ENCODE results near the gene CDCP2. TPM values are rescaled to one million over a fixed set of nuclear protein-coding genes. Genes with fewer than 3 reads are reported as not detected.

Gene CDCP2
- total and polyA plus RNA-seq, 10 donors = 0.23 to 1.6 (median 0.85) TPM; not detected in 3

- Histone ChIP-seq H3K4me1 (no peaks in the 10 kb centered on the region), H3K27ac (no peak overlapping the region), H3K4me3 (no peak overlapping the region), H3K9me3 (no peaks in the 10 kb centered on the region), H3K36me3 (peaks cover 0 to 43% (median 8%) of the 10 kb centered on the region in 6 donors), H3K27me3 (replicated peaks in 1 of 7) (no peaks in the 10 kb centered on the region)
- DNase-seq = no peak
- TF ChIP-seq CTCF (IDR thresholded peaks at IDR 0.05 in 8 of 11, conservative IDR thresholded peaks at IDR 0.05 in 3 of 11) = no peak
- no peak for TF ChIP-seq POLR2A (IDR thresholded peaks at IDR 0.05)
- TF ChIP-seq POLR2AphosphoS5 (IDR thresholded peaks at IDR 0.05) = no peak
- intact Hi-C loops (cut with DNase I; ENCODE audit: low total_unique reads) = no loop called here
- 91 to 100% (median 98%) methylated on average over 2 of the region's 2 CpGs for WGBS, 5 donors
Measured at GRCh38 chr1:54084794-54085193, 68.0 kb downstream of the CDCP2 start.

Small RNAs within 50 kb of the gene (small RNA-seq; reads per million reads assigned to genes)
- gene AL353898.1 (0 reads per million in 4 donors), gene AL353898.2 (0 reads per million in 4 donors)

Other genes starting within 250 kb of the CDCP2 start
- 10 to 100 TPM; 23.7 to 38.1 (median 27.6) TPM for gene IFT25, start 207.3 kb downstream of the CDCP2 start, total RNA-seq
- 10 to 100 TPM; 24.6 to 31.4 (median 28.3) TPM for gene IFT25, start 207.3 kb downstream of the CDCP2 start, polyA plus RNA-seq
- gene LRRC42, start 206.7 kb downstream of the CDCP2 start, total RNA-seq = 10 to 100 TPM in 6 of 7 donors, 1 to 10 TPM in 1; 9.7 to 13.8 (median 11.6) TPM
- gene LRRC42, start 206.7 kb downstream of the CDCP2 start, polyA plus RNA-seq = 1 to 10 TPM; 4.9 to 9.5 (median 5.5) TPM
- gene LDLRAD1, start 134.8 kb downstream of the CDCP2 start, total RNA-seq = not detected
- gene LDLRAD1, start 134.8 kb downstream of the CDCP2 start, polyA plus RNA-seq = not detected
- 100 to 1,000 TPM; 215 to 295 (median 231) TPM for gene TMEM59, start 99.8 kb downstream of the CDCP2 start, total RNA-seq
- gene TMEM59, start 99.8 kb downstream of the CDCP2 start, polyA plus RNA-seq = 100 to 1,000 TPM in 2 of 3 donors, 10 to 100 TPM in 1; 73.1 to 119 (median 111) TPM
- 10 to 100 TPM in 2 of 7 donors, 1 to 10 TPM in 5; 4.9 to 12.7 (median 6.8) TPM for gene TCEANC2, start 99.4 kb downstream of the CDCP2 start, total RNA-seq
- 1 to 10 TPM; 1.9 to 2.7 (median 2.7) TPM for gene TCEANC2, start 99.4 kb downstream of the CDCP2 start, polyA plus RNA-seq
- 10 to 100 TPM in 4 of 7 donors, 1 to 10 TPM in 3; 6.6 to 15.1 (median 11.0) TPM for gene CYB5RL, start 47.0 kb upstream of the CDCP2 start, total RNA-seq
- 1 to 10 TPM; 1.3 to 3.5 (median 1.5) TPM for gene CYB5RL, start 47.0 kb upstream of the CDCP2 start, polyA plus RNA-seq
- 10 to 100 TPM; 38.3 to 55.9 (median 50.1) TPM for gene MRPL37, start 47.2 kb upstream of the CDCP2 start, total RNA-seq
- 10 to 100 TPM; 20.4 to 42.5 (median 38.4) TPM for gene MRPL37, start 47.2 kb upstream of the CDCP2 start, polyA plus RNA-seq

All from spleen (tissue), 11 donors.